Measurements from ENCODE around the gene ZNF28.
"Not testable (repeated sequence)": the region's sequence is repeated elsewhere in the genome, so short reads cannot be mapped to it uniquely, and the experiment has no call there.

Gene ZNF28

DNA sequence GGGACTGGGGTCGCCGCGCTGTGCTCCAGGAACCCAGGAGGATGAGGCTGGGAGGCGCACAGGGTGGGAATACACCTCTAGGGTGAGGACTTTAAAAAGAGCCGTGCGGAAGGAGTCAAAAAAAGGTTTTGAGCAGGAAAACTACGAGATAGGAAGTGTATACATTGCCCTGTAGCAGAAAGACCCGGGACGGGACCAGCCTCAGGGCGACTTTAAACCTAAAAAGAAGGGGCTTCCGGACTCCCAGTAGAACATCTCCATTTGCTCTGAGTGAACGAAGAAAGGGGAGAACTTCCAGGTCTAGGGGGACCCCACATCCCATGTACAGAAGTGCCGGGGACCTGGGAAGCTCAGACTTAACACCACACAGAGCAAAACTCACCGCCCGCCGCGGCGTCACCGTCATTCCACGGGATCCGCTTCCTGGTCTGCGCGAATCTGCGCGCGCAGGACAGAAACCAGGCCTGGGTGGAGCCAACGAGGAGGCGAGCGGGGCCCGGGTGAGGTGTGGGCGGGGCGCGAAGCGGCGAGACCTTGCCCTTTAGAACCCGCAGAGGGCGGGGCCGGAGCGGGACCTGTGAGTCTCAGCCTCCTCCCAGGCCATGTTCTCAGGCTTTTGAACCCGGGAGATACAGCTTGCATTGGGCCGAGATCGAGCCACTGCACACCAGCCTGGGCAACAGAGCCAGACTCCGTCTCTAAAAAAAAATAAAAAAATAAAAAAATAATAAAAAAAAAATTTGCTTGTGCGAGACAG is at the start of gene ZNF28:
Gene ZNF28, minus strand, starts transcription at position 430 of the 757 bp plus-strand sequence. CDS start 3,675 bp downstream, outside the sequence.
- peak; percentile 20 to 27 for DNase-seq (ENCODE audit: low read depth in 2 of 2)

GRCh38 chr19:52868031-52868430 is 46.6 kb upstream of the ZNF28 start:
- DNase-seq (ENCODE audit: low read depth in 2 of 2) = not testable (repeated sequence)

DNA sequence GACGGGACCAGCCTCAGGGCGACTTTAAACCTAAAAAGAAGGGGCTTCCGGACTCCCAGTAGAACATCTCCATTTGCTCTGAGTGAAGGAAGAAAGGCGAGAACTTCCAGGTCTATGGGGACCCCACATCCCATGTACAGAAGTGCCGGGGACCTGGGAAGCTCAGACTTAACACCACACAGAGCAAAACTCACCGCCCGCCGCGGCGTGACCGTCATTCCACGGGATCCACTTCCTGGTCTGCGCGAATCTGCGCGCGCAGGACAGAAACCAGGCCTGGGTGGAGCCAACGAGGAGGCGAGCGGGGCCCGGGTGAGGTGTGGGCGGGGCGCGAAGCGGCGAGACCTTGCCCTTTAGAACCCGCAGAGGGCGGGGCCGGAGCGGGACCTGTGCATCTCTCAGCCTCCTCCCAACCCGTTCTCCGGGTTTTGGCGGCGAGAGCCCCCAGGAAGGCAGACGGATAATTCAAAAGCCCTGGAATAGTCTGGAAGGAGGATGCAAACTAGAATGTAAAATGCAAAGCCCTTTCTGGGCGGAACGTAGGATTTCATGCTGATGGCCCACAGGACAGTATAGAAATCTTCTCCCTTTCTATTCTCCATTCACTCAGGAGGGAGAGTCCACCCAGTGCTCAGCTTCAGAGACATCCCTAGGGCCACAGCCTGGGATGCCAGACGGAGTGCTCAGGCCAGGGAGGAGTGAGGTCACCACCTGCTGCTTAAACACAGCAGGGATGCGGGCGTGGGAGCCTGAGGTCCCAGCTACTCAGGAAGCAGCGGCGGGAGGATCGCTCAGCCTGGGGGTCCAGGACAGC is 36.2 kb upstream of the ZNF28 start, which contains the start of gene ZNF468:
Gene ZNF468, minus strand, starts transcription at position 242 of the 814 bp plus-strand sequence. CDS start 3,347 bp downstream, outside the sequence.
- peak; percentile 37 to 60 for DNase-seq (ENCODE audit: low read depth in 2 of 2)

- DNase-seq (ENCODE audit: low read depth in 2 of 2) = not testable (repeated sequence)
Observed at GRCh38 chr19:52856540-52857377, 35.3 kb upstream of the ZNF28 start.

- not testable (repeated sequence) for DNase-seq (ENCODE audit: low read depth in 2 of 2)
Observed at GRCh38 chr19:52847352-52847751, 25.9 kb upstream of the ZNF28 start.

- not testable (repeated sequence) for DNase-seq (ENCODE audit: low read depth in 2 of 2)
Observed at GRCh38 chr19:52840825-52841465, 19.5 kb upstream of the ZNF28 start.

- DNase-seq (ENCODE audit: low read depth in 2 of 2) = not testable (repeated sequence)
Observed at GRCh38 chr19:52834289-52834688, 12.9 kb upstream of the ZNF28 start.

- DNase-seq (ENCODE audit: low read depth in 2 of 2) = not testable (repeated sequence)
Observed at GRCh38 chr19:52833541-52833940, 12.1 kb upstream of the ZNF28 start.

GRCh38 chr19:52829866-52830265 is 8.4 kb upstream of the ZNF28 start:
- DNase-seq (ENCODE audit: low read depth in 2 of 2) = not testable (repeated sequence)

DNA sequence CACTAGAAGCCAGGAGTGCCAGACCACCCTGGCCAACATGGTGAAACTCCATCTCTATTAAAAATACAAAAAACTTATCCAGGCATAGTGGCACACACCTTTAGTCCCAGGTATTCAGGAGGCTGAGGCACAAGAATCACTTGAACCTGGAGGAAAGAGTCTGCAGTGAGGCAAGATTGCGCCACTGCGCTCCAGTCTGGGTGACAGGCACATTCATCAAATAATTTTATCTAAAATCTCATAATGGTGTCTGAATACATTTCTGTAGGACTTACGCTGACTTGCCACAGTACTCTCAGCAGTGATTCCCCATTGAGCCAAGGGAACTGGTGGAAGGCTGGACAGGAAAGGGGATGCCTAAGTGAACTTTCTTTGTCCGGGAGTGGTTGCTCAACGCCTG is 4.3 kb upstream of the ZNF28 start:
- no peak for DNase-seq (ENCODE audit: low read depth in 2 of 2)

- DNase-seq (ENCODE audit: low read depth in 2 of 2) = no peak
Observed at GRCh38 chr19:52823676-52824075, 2.2 kb upstream of the ZNF28 start.

DNA sequence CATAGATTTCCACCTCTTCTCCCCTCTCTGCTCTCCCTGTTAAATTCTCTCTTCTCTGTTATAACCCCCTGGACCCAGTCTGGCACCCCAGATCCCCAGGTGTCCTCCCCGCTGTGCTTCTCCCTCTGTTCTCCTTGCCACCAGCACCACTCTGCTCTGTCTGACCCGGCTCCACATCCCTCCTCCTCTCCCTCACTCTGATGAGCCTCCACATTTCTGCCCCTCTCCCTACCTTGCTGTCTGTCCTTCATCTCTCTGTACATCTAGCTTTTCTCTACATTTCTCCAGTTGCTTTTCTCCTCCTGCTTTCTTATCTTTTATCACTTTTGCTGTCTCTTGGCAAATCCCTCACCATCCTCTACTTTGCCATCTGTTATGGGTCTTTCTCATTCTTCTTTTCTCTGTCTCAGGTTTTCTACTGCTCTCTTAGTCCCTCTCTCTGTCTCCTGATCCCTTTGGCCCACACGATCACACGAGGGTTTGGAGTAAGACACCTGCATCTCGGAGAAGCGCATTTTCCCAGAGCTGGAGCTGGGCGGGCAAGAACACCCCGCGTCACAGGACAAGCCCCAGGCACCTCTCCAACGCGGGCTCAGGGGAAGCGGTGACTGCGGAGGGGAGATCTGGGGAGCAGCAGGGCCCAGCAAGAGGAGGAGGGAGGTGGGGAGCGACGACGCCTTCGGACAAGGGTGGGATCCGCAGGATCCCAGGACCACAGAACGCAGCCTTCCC is 795 bp downstream of the ZNF28 start:
- not testable (repeated sequence) for DNase-seq (ENCODE audit: low read depth in 2 of 2)

- DNase-seq (ENCODE audit: low read depth in 2 of 2) = no peak
Observed at GRCh38 chr19:52809801-52810200, 11.6 kb downstream of the ZNF28 start.

GRCh38 chr19:52799950-52800640 is 21.3 kb downstream of the ZNF28 start:
- DNase-seq (ENCODE audit: low read depth in 2 of 2) = not testable (repeated sequence)

DNA sequence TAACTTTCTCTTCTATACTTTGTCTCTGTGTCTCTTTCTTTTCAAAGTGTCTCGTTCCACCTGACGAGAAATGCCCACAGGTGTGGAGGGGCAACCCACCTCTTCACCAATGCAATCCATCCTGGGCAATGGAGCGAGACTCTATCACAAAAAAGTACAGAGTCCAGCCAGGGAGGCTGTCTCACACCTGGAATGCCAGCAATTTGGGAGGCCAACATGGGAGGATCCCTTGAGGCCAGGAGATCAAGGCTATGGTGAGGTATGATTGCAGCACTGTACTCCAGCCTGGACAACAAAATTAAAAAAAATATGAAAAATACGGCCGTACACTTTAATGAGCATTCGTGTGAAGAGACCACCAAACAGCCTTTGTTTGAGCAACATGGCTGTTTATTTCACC is 32.0 kb downstream of the ZNF28 start:
- DNase-seq (ENCODE audit: low read depth in 2 of 2) = no peak

DNA sequence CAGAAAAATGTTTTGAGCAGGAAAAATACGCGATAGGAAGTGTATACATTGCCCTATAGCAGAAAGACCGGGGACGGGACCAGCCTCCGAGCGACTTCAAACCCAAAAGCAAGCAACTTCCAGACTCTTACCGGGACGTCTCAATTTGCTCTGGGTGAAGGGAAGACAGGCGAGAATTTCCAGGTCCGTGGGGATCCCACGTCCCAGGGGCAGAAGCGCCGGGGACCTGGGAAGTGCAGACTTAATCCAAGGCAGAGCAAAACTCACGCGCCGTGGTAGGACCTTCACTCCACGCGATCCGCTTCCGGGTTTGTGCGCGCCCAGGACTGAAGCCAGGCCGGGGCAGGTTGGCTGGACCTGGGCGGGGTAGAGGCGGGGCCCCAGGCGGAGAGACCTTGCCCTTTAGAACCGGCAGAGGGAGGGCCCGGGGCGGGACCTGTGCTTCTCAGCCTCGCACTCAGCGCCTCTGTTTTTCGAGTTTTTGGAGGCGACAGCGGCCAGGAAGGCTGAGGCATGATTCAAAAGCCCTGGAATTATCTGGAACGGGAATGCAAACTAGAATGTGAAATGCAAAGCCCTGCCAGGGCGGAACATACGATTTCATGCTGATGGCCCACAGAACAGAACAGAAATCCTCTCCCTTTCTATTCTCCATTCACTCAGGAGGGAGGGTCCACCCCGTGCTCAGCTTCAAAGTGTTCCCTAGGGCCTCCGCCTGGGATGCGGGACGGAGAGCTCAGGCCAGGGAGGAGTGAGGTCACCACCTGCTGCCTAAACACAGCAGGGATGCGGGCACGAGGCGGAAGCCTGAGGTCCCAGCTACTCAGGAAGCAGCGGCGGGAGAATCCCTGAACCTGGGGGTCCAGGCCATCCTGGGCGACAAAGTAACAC is 34.7 kb downstream of the ZNF28 start, which contains the start of gene ZNF600:
Gene ZNF600, minus strand, starts transcription at position 328 of the 891 bp plus-strand sequence. CDS start 7,903 bp downstream, outside the sequence.
- DNase-seq (ENCODE audit: low read depth in 2 of 2) = peak; percentile 28 to 61

DNA sequence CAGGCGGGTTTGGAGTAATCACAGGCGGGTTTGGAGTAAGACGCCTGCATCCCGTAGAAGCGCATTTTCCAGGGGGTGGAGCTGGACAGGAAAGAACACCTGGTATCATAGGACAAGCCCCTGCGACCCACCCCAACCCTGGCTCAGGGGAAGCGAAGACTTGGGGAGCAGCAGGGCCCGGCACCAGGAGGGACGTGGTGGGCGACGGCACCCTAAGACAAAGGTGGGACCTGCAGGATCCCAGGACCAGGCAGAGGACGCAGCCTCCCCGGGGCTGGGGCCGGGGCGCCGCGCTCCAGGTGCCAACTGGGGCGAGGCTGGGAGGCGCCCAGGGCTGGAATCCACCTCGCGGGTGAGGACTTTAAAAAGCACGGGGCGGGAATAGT is 35.4 kb downstream of the ZNF28 start:
- DNase-seq (ENCODE audit: low read depth in 2 of 2) = no peak

DNA sequence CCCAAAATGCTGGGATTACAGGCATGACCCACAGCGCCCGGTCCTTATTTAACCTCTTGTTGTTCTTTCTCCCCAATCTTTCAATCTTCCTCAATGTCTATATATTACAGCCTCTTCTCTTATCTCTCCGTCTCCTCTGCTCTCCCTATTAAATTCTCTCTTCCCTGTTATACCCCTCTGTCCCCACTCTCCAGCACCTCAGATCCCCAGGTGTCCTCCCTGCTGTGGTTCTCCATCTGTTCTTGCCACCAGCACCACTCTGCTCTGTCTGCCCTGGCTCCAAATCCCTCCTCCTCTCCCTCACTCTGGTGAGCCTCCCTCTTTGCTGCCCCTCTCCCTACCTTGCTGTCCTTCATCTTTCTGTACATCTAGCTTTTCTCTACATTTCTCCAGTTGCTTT is 35.9 kb downstream of the ZNF28 start:
- no peak for DNase-seq (ENCODE audit: low read depth in 2 of 2)

DNA sequence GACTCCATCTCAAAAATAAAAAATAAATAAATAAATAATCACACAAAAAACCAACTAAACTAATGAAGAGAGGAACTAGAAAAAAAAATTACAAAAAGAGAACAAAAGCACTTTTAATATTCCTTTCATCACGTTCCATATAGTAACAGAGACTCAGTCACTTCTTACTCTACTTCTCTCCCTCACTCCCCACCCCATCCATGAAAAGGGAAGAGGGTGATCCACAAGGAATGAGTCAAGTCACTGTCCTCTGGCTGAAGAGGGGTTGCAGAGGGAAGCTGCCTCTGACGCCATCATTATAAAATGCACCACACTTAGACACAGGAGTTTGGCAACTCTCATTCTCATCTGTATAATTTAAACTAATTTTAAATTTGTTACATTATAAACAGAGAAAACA is 38.6 kb downstream of the ZNF28 start:
- not testable (repeated sequence) for DNase-seq (ENCODE audit: low read depth in 2 of 2)
